ENCODE results near the gene TSPYL6.

Gene TSPYL6

DNA sequence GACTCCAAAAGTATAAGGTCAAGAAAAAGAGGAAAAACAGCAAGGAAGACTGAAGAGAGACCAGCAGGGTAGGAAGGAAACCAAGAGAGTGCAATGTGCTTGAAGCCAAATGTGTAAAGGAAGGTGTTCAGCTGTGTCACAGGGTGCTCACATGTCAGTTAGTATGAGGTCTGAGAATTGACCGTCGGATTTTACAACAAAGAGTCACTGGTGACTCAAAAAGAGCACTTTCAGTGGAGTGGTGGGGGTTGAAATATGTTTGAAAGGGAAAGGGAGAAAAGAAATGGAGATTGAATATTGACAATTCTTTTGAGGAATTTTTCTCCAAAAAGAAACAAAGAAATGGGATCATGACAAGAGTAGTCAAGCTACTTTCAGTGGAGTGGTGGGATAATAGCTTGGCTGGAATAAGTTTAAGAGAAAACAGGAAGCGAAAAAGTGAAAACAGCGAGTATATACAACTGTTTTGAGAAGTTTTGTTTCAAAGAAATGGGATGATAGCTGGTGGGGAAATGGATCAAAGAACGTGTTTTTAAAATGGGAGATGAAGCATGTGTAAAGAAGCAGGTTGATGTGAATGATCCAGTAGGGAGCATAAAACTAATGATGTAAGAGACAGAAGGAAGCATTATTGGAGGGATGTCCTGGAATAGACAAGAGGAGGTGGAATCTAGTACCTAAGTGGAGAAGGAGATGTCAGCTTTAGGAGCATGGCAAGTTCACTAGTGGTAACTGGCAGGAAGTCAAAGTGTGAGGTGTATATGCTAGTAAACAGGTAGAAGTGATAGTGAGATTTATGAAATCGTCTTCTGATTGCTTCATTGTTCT is 3.6 kb upstream of the TSPYL6 start:
- DNase-seq (ENCODE audit: extremely low spot score, insufficient read length, low read depth): peak; percentile 11
- peak; percentile 57 for FAIRE-seq

- FAIRE-seq (no peak), DNase-seq (ENCODE audit: extremely low spot score, insufficient read length, low read depth) (no peak)
Observed at GRCh38 chr2:54258166-54258565, 2.1 kb upstream of the TSPYL6 start.

- DNase-seq (ENCODE audit: extremely low spot score, insufficient read length, low read depth): no peak
- no peak for FAIRE-seq
Observed at GRCh38 chr2:54255230-54256090, 569 bp downstream of the TSPYL6 start.

- DNase-seq (ENCODE audit: extremely low spot score, insufficient read length, low read depth): no peak
- FAIRE-seq: no peak
Observed at GRCh38 chr2:54254180-54254579, 1.8 kb downstream of the TSPYL6 start.

DNA sequence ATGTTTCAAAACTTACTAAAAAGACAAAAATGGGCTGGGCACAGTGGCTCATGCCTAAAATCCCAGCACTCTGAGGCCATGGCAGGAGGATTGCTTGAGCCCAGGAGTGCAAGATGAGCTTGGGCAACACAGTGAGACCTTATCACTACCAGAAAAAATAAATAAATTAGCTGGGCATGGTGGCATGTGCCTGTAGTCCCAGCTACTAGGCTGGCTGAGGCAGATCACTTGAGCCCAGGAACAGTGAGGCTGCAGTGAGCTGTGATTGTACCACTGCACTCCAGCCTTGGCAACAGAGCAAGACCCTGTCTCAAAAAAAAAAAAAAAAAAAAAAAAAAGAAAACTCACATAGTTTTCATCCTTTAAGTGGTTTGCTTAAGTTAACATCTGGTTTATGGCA is 6.4 kb downstream of the TSPYL6 start:
- FAIRE-seq (no peak), DNase-seq (ENCODE audit: extremely low spot score, insufficient read length, low read depth) (no peak)

GRCh38 chr2:54247115-54247514 is 8.9 kb downstream of the TSPYL6 start:
- no peak for FAIRE-seq
- no peak for DNase-seq (ENCODE audit: extremely low spot score, insufficient read length, low read depth)

- FAIRE-seq (no peak), DNase-seq (ENCODE audit: extremely low spot score, insufficient read length, low read depth) (no peak)
Observed at GRCh38 chr2:54240515-54241469, 15.2 kb downstream of the TSPYL6 start.

DNA sequence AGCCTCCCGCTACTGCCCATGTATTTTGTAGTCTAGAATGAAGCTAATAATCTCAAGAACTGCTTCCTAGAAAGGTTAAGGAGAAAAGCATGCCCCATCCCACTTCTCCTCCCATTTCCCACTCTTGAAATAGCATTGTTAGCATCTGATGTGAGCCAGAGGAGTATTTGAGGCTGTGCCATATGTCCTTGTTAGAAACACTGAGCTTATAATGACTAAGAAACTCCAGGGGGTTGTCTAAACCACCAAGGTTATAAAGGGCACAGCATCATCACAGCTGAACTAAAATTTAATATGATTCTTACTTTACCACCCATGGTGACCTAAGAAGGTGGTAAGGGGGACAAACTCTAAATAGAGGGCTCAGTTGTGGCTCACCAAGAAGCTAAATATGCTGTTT is 16.6 kb downstream of the TSPYL6 start:
- DNase-seq (ENCODE audit: extremely low spot score, insufficient read length, low read depth): no peak
- FAIRE-seq: no peak

DNA sequence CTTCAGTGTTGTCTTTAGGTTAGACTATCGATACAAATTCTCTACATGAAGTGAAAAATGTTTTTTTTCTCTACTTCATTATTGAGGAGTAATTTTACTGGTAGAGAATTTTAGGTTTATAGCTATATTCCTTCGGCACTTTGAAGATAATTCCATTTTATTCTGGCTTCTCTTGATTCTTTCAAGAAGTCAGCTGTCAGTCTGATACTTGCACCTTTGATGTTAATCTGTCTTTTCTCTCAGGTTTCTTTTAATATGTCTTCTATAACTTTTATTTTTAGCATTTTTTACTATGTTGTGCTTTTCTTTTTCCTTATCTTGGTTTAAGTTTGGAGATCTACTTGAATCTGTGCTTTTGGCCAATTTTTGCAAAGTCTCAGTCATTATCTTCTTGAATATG is 18.6 kb downstream of the TSPYL6 start:
- FAIRE-seq: no peak
- no peak for DNase-seq (ENCODE audit: extremely low spot score, insufficient read length, low read depth)

GRCh38 chr2:54233832-54234649 is 22.0 kb downstream of the TSPYL6 start:
- no peak for DNase-seq (ENCODE audit: extremely low spot score, insufficient read length, low read depth)

DNA sequence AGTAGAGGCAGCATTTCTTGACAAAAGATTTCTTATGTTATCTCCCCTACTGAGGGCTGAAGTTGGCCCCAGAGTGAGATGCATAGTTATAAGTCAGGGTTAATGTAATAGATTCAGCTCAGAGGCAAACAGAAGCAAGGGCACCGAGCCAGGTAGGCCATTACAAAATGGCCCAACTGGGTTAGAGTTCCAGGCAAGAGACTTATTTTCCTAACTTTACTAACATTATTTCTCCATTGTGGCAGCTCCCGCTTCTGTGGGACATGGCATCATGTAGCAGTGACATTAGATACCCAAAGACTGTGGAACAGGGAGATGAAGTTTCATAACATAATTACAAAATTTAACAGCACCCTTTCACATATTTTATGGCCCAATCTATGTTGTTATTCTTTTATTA is 27.1 kb downstream of the TSPYL6 start:
- FAIRE-seq (no peak), DNase-seq (ENCODE audit: extremely low spot score, insufficient read length, low read depth) (no peak)

More at GRCh38 chr2:54233832-54234649, 22.0 kb downstream of the TSPYL6 start:
- FAIRE-seq: no peak

GRCh38 chr2:54227798-54228197 is 28.2 kb downstream of the TSPYL6 start:
- DNase-seq (ENCODE audit: extremely low spot score, insufficient read length, low read depth): no peak
- FAIRE-seq: no peak

GRCh38 chr2:54226260-54226659 is 29.8 kb downstream of the TSPYL6 start:
- no peak for DNase-seq (ENCODE audit: extremely low spot score, insufficient read length, low read depth)
- no peak for FAIRE-seq

DNA sequence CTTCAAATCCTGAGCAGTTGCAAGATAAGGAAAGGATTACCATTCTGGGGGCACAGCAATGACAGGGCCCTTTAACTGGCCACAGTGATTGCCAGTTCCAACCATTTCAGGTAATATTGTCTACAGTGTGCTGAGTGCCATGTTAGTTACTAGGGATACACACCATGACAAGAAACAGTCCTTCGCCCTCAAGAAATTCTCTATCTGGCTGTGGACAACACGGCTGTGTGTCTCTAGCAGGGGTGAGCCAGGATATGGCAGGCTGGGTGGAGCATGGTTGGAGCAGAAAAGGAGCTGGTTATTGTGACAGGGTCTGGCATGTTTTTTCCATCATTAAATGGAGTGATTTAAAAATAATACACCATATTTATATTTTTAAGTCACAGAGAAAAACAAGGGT is 31.0 kb downstream of the TSPYL6 start:
- FAIRE-seq (no peak), DNase-seq (ENCODE audit: extremely low spot score, insufficient read length, low read depth) (no peak)

- DNase-seq (ENCODE audit: extremely low spot score, insufficient read length, low read depth): no peak
- FAIRE-seq: no peak
Observed at GRCh38 chr2:54213082-54213481, 42.9 kb downstream of the TSPYL6 start.

- no peak for DNase-seq (ENCODE audit: extremely low spot score, insufficient read length, low read depth)
- no peak for FAIRE-seq
Observed at GRCh38 chr2:54212456-54212855, 43.6 kb downstream of the TSPYL6 start.

DNA sequence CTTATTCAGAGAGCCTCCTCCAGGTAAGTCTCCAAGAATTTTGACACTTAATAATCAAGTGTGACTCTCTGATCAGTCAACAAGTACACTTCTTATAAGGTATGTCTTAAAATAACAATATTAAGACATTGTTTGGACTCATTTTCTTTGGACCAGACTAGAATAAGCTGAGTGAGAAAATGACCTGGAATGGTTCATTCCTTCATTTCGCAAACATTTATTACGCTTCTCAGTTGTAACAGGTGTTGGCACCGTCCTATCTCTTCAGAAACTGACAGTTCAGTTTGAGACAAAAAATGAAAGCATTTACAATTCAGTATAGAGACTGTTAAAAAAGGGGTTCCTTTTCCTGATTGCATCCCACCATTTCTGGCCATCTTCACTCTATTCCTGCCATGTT is 46.6 kb downstream of the TSPYL6 start:
- FAIRE-seq: no peak

DNA sequence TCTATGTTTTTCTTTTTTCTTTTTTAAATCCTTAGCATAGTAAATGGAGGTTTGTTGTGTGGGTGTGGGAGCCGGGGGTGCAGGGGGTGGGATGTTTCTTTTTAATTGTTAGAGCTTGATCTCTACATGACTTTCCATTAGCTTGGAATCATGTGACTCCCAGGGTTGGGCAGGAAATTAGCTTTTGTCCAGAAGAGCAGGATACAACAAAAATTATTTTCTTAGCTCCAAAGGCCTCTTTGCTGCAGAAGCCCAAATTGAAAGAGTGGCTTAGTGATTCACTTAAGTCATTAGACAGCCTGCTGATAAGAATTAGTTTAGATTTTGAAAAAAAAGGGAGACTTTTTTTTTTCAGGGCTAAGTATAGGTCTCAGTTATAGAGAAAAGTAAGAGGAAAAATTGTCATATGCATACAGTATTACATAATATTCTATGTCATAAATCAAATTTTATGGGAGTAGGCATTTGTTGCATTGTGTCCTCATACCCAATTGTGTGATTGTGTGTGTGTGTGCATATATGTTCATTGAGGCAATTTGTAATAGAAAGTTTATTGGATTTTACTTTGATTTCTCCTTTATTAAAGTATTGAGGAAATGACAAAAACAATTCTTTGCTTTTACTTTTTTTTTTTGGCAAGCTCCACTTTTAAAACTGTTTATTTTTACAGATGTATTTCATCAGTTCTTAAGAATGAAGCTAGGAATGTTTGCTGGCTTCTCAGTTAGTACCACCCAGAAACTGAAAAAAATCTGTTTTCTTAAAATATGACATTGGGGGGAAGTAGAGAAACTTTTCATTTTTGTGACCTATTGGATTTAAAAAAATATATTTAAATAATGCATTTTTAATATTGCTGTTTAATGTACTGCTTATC is 47.4 kb downstream of the TSPYL6 start:
- no peak for FAIRE-seq

More for the DNA sequence above, 46.6 kb downstream of the TSPYL6 start:
- DNase-seq (ENCODE audit: extremely low spot score, insufficient read length, low read depth): no peak

More for the DNA sequence above, 47.4 kb downstream of the TSPYL6 start:
- no peak for DNase-seq (ENCODE audit: extremely low spot score, insufficient read length, low read depth)

All from GM18507 (cell line).